ENCODE measurements around the gene PML. TPM values are rescaled to one million over a fixed set of nuclear protein-coding genes. Genes with fewer than 3 reads are reported as not detected.

PML gene
- total RNA-seq, 1 experiment from 2014 or later: 120 TPM

DNA sequence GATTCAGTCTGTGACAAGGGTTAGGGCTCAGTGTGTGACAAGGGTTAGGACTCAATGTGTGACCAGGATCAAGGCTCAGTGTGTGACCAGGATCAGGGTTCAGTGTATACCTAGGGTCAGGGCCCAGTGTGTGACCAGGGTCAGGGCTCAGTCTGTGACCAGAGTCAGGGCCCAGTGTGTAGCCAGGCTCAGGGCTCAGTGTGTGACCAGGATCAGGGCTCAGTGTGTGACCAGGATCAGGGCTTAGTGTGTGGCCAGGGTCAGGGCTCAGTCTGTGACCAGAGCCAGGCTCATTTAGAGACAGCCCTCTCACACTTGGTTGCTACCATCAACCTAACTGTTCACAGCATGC is 44.1 kb upstream of the PML start:
- Mint-ChIP-seq H3K27me3 (ENCODE audit: unreplicated experiment) (no peaks in the 10 kb centered on the region), H3K27ac (ENCODE audit: unreplicated experiment) (no peak overlapping the region), H3K9me3 (ENCODE audit: low read depth, unreplicated experiment) (no peaks in the 10 kb centered on the region), H3K4me3 (ENCODE audit: low read depth, unreplicated experiment) (no peak overlapping the region), H3K4me1 (ENCODE audit: low read depth, unreplicated experiment) (peaks cover 11% of the 10 kb centered on the region), H3K36me3 (ENCODE audit: insufficient read depth, unreplicated experiment) (no peaks in the 10 kb centered on the region)
- CTCF ChIA-PET: interaction anchor here (0.7 to 1.8 kb wide), 14 partner anchors 11 to 372 kb away, joined by 3 to 52 read pairs (median 6); partner anchors contain the start of gene PML
- no peak for DNase-seq
- intact Hi-C loops (cut with micrococcal nuclease; ENCODE audit: unreplicated experiment): no loop called here
- BruUV-seq (replicated peaks): no TSS peak
- TF ChIP-seq, protein P1, sequence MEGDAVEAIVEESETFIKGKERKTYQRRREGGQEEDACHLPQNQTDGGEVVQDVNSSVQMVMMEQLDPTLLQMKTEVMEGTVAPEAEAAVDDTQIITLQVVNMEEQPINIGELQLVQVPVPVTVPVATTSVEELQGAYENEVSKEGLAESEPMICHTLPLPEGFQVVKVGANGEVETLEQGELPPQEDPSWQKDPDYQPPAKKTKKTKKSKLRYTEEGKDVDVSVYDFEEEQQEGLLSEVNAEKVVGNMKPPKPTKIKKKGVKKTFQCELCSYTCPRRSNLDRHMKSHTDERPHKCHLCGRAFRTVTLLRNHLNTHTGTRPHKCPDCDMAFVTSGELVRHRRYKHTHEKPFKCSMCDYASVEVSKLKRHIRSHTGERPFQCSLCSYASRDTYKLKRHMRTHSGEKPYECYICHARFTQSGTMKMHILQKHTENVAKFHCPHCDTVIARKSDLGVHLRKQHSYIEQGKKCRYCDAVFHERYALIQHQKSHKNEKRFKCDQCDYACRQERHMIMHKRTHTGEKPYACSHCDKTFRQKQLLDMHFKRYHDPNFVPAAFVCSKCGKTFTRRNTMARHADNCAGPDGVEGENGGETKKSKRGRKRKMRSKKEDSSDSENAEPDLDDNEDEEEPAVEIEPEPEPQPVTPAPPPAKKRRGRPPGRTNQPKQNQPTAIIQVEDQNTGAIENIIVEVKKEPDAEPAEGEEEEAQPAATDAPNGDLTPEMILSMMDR (IDR thresholded peaks at IDR 0.05; ENCODE audit: unreplicated experiment): no peak

DNA sequence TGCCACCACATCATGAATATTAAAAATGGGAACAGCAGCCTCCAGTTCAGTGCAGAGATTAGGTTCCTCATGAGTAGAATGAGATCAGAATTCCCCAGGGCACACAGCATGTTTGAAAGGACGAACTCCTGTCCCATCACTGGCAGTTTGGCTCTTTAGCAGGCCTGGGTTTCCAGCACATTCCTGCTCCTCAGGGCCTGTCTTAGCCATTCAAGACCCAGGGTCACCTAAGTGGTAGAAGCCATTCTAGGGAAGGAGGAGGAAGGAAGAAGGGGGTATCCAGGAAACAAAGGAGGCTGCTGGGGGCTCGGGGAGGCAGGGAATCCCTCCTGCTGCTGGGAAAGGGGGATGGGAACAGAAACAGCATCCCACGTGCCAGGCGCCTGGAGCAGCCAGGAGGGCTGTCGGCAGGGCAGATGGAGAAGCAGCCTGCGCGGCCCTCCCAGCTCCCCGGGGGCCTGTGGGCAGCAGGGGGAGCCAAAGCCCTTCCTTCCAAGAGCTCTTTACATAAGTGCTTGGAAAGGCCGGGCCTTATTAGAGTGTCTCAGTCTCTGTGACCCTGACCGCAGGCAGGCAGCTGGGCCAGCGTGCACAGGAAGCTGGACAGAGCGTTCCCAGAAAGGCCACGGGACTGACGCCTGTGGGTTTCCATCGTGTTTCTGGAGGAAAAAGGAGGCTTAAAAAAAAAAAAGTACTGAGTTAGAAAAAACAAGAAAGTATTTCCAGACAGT is 43.5 kb upstream of the PML start:
- CTCF ChIA-PET: interaction anchor here (0.5 to 1.8 kb wide), 18 partner anchors 10 to 509 kb away, joined by 3 to 52 read pairs (median 5); partner anchors contain the start of gene PML
- no TSS peak for BruUV-seq (replicated peaks)
- Mint-ChIP-seq H3K36me3 (ENCODE audit: insufficient read depth, unreplicated experiment) (no peaks in the 10 kb centered on the region), H3K27ac (ENCODE audit: unreplicated experiment) (peak overlapping the region; percentile 52), H3K9me3 (ENCODE audit: low read depth, unreplicated experiment) (no peaks in the 10 kb centered on the region), H3K27me3 (ENCODE audit: unreplicated experiment) (no peaks in the 10 kb centered on the region), H3K4me3 (ENCODE audit: low read depth, unreplicated experiment) (no peak overlapping the region), H3K4me1 (ENCODE audit: low read depth, unreplicated experiment) (peaks cover 12% of the 10 kb centered on the region)
- intact Hi-C loops (cut with micrococcal nuclease; ENCODE audit: unreplicated experiment): no loop called here
- DNase-seq: peak; percentile 93
- TF ChIP-seq, protein P1 (IDR thresholded peaks at IDR 0.05; ENCODE audit: unreplicated experiment): peak; percentile 79

DNA sequence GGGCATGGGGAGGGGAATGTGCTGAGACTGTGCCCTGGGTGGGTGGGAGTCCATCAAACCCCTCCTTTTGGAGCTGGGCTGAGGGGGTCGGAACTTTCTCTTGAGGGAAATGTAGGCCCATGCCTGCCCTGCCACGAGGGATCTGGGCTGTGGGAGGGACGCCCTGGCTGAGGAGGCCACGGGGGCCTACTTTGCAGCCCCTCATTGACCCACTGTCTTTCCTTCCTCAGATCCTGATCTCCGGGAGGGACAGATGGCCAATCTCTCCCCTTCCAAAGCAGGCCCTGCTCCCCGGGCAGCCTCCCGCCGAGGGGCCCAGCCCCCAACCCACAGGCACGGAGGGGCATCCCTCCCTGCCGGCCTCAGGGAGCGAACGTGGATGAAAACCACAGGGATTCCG is 42.9 kb upstream of the PML start:
- peak overlapping the region; percentile 52 for H3K27ac Mint-ChIP-seq (ENCODE audit: unreplicated experiment)
- CTCF ChIA-PET: interaction anchor here (0.5 to 1.8 kb wide), 16 partner anchors 10 to 508 kb away, joined by 3 to 52 read pairs (median 5); no protein-coding TSS in a partner anchor
- peaks cover 18% of the 10 kb centered on the region for H3K4me1 Mint-ChIP-seq (ENCODE audit: low read depth, unreplicated experiment)
- H3K27me3 Mint-ChIP-seq (ENCODE audit: unreplicated experiment): no peaks in the 10 kb centered on the region
- DNase-seq: no peak
- H3K36me3 Mint-ChIP-seq (ENCODE audit: insufficient read depth, unreplicated experiment): peaks cover 3% of the 10 kb centered on the region
- no TSS peak for BruUV-seq (replicated peaks)
- TF ChIP-seq, protein P1 (IDR thresholded peaks at IDR 0.05; ENCODE audit: unreplicated experiment): no peak
- intact Hi-C loops (cut with micrococcal nuclease; ENCODE audit: unreplicated experiment): no loop called here
- H3K4me3 Mint-ChIP-seq (ENCODE audit: low read depth, unreplicated experiment): no peak overlapping the region
- H3K9me3 Mint-ChIP-seq (ENCODE audit: low read depth, unreplicated experiment): no peaks in the 10 kb centered on the region

DNA sequence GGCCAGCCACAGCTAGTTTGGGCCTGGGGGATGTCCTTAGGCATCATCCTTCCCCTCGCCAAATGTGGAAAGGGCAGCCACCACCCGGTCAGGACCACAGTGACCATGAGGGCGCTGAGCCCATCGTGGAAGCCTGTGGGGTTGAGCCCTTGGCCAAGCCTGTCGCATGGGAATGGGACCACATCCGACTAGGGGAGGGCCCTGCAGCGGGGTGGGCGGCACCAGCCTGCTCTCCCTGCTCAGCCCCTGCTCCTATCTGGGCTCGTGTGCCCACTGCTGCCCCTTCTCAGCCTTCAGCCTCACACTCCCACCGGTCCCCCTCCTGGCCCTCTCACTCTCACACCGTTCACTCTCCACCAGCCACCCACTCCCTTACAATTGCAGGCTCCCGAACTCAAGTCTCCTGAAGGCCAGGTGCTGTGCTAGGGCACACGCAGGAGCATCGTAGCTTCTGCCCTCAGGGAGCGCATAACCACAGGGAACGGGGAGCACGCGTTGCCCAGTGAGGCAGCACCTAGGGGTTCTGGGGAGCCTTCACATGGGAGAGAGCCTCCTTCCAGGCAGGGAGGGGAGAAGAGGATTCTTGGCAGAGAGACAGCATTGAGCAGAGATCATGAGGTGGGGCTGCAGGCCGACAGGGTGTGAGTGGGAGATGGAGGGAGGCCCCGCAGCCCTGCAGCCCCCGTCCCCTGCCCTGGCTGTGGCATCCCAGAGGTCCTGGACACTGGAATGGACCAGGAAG is 42.2 kb upstream of the PML start:
- BruUV-seq (replicated peaks): no TSS peak
- Mint-ChIP-seq H3K27ac (ENCODE audit: unreplicated experiment) (no peak overlapping the region), H3K27me3 (ENCODE audit: unreplicated experiment) (no peaks in the 10 kb centered on the region), H3K9me3 (ENCODE audit: low read depth, unreplicated experiment) (no peaks in the 10 kb centered on the region), H3K4me1 (ENCODE audit: low read depth, unreplicated experiment) (peaks cover 25% of the 10 kb centered on the region), H3K4me3 (ENCODE audit: low read depth, unreplicated experiment) (no peak overlapping the region), H3K36me3 (ENCODE audit: insufficient read depth, unreplicated experiment) (peaks cover 9% of the 10 kb centered on the region)
- DNase-seq: no peak
- intact Hi-C loops (cut with micrococcal nuclease; ENCODE audit: unreplicated experiment): no loop called here
- TF ChIP-seq, protein P1 (IDR thresholded peaks at IDR 0.05; ENCODE audit: unreplicated experiment): no peak
- CTCF ChIA-PET: interaction anchor here (1.4 to 1.8 kb wide), 3 partner anchors 12 to 25 kb away, joined by 7 to 52 read pairs (median 21); no protein-coding TSS in a partner anchor
